Loucy (cell line): ENCODE data around the gene JPT2.

Source experiments
- H2AFZ ChIP-seq: fragments of 200-600 bp; sonication (generic); 2 replicates; pipeline ENCODE4 v1.6.0; 2016; ENCODE audit warnings: antibody characterized with exemption, mild to moderate bottlenecking, low read length, moderate library complexity
- H3F3A ChIP-seq: fragments of 200-600 bp; 2 replicates; pipeline ENCODE4 v1.6.0; 2016; ENCODE audit warnings: antibody characterized with exemption, low read depth, mild to moderate bottlenecking
- H3K27me3 ChIP-seq: fragments of 200-600 bp; sonication (generic); 2 replicates; pipeline ENCODE4 v1.6.1; 2014; ENCODE audit warnings: low read length, mild to moderate bottlenecking; ENCODE audit not compliant: insufficient read depth, poor library complexity, severe bottlenecking
- H3K36me3 ChIP-seq: fragments of 200-600 bp; sonication (generic); 2 replicates; pipeline ENCODE4 v1.6.1; 2016; ENCODE audit warnings: low read length; ENCODE audit not compliant: insufficient read depth
- H3K4me1 ChIP-seq: fragments of 200-600 bp; sonication (generic); 2 replicates; pipeline ENCODE4 v1.5.1; 2014; ENCODE audit warnings: low read length, mild to moderate bottlenecking; ENCODE audit not compliant: insufficient read depth, poor library complexity, severe bottlenecking
- H3K4me2 ChIP-seq: fragments of 200-600 bp; sonication (generic); 2 replicates; pipeline ENCODE4 v1.6.0; 2014; ENCODE audit warnings: antibody characterized with exemption, low read length, low read depth, mild to moderate bottlenecking; ENCODE audit not compliant: poor library complexity, severe bottlenecking
- H3K4me3 ChIP-seq: fragments of 200-600 bp; sonication (generic); 2 replicates; pipeline ENCODE4 v1.5.1; 2014; ENCODE audit warnings: low read length, mild to moderate bottlenecking, mixed read lengths; ENCODE audit not compliant: poor library complexity, severe bottlenecking
- H3K79me2 ChIP-seq: fragments of 200-600 bp; sonication (generic); 2 replicates; pipeline ENCODE4 v1.6.1; 2014; ENCODE audit warnings: low read length; ENCODE audit not compliant: insufficient read depth
- H3K9ac ChIP-seq: fragments of 200-600 bp; sonication (generic); 2 replicates; pipeline ENCODE4 v1.6.0; 2014; ENCODE audit warnings: mild to moderate bottlenecking, low read depth, low read length, moderate library complexity; ENCODE audit not compliant: poor library complexity, severe bottlenecking
- H3K9me2 ChIP-seq: fragments of 200-600 bp; sonication (generic); replicated peaks from 2 replicates; pipeline ENCODE4 v1.6.1; 2016; ENCODE audit warnings: low read depth, low read length, mixed read lengths
- H3K9me3 ChIP-seq: fragments of 200-600 bp; sonication (generic); 2 replicates; pipeline ENCODE4 v1.6.1; 2014; ENCODE audit warnings: mild to moderate bottlenecking, antibody characterized with exemption, low read length, low read depth; ENCODE audit not compliant: insufficient read depth
- H4K20me1 ChIP-seq: fragments of 200-600 bp; sonication (generic); 2 replicates; pipeline ENCODE4 v1.6.0; 2014; ENCODE audit warnings: antibody characterized with exemption, low read length, mild to moderate bottlenecking; ENCODE audit not compliant: insufficient read depth, poor library complexity, severe bottlenecking
- EZH2phosphoT487 ChIP-seq: fragments of 200-600 bp; IDR thresholded peaks from 2 replicates; pipeline ENCODE4 v1.6.1; 2018; ENCODE audit warnings: antibody characterized with exemption, mild to moderate bottlenecking, moderate library complexity, borderline replicate concordance
- TF ChIP-seq, protein P1 (sequence below): fragments of 200-600 bp; sonication (generic); conservative IDR thresholded peaks from 2 replicates; pipeline ENCODE4 v1.5.1; 2014; ENCODE audit warnings: mild to moderate bottlenecking, antibody characterized with exemption, low read length

JPT2 gene

DNA sequence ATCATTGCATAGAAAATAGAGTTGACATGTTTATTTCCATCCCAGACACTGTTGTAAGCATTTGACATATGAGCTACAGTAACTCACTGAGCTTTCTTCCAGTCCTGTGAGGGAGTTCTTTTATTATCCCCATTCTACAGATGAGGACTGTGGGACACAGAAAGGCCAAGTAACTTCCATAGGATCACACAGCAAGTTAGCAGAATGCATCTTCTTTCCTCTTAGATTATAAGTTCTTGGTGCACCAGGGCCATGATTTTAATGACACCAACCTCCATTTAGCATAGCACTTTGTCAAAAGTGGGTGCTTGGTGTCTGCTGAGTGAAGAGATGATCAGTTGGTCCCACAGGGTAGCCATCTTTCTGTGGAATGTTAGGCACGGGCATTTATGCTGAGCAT, 12.7 kb downstream of the JPT2 start:
- H3K9me3 ChIP-seq: no peaks in the 10 kb centered on the region
- H3K36me3 ChIP-seq: peaks cover 49% of the 10 kb centered on the region; the same call in 1 of the 2 replicates
- no peaks in the 10 kb centered on the region for H3K4me1 ChIP-seq
- H3K79me2 ChIP-seq: peaks cover 39% of the 10 kb centered on the region; the same call in 1 of the 2 replicates
- H3K4me3 ChIP-seq: no peak overlapping the region
- H4K20me1 ChIP-seq: peaks cover 2% of the 10 kb centered on the region
- no peaks in the 10 kb centered on the region for H3K9me2 ChIP-seq
- H3K27me3 ChIP-seq: no peaks in the 10 kb centered on the region
- no peaks in the 10 kb centered on the region for H3F3A ChIP-seq
- H2AFZ ChIP-seq: no peak overlapping the region
- TF ChIP-seq, protein P1, sequence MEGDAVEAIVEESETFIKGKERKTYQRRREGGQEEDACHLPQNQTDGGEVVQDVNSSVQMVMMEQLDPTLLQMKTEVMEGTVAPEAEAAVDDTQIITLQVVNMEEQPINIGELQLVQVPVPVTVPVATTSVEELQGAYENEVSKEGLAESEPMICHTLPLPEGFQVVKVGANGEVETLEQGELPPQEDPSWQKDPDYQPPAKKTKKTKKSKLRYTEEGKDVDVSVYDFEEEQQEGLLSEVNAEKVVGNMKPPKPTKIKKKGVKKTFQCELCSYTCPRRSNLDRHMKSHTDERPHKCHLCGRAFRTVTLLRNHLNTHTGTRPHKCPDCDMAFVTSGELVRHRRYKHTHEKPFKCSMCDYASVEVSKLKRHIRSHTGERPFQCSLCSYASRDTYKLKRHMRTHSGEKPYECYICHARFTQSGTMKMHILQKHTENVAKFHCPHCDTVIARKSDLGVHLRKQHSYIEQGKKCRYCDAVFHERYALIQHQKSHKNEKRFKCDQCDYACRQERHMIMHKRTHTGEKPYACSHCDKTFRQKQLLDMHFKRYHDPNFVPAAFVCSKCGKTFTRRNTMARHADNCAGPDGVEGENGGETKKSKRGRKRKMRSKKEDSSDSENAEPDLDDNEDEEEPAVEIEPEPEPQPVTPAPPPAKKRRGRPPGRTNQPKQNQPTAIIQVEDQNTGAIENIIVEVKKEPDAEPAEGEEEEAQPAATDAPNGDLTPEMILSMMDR: no peak
- TF ChIP-seq EZH2phosphoT487: no peak
- no peak overlapping the region for H3K9ac ChIP-seq
- no peak overlapping the region for H3K4me2 ChIP-seq

DNA sequence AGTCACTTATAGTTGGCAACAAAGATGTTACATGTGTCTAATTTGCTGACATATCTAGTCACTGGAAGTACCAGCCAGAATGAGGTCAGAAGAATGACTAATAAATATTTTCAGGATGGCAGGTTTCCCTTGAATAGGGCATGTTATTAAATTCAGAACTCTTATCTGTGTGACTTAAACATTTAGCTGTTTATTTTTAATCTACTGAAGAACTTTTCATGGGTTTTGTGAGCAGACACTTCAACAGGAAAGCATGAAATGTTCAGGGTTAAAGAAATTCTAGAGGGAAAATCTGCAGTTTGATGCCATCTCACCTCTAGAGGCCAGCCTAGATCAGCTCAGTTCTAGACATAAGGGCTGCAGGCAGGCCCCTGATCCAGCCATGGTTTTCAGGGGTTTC, 13.2 kb downstream of the JPT2 start:
- TF ChIP-seq, protein P1: no peak
- no peak for TF ChIP-seq EZH2phosphoT487
- peaks cover 2% of the 10 kb centered on the region for H4K20me1 ChIP-seq
- H3K4me3 ChIP-seq: no peak overlapping the region
- H3K9me3 ChIP-seq: no peaks in the 10 kb centered on the region
- peaks cover 49% of the 10 kb centered on the region; the same call in 1 of the 2 replicates for H3K36me3 ChIP-seq
- no peak overlapping the region for H2AFZ ChIP-seq
- H3K9ac ChIP-seq: no peak overlapping the region
- peaks cover 39% of the 10 kb centered on the region; the same call in 1 of the 2 replicates for H3K79me2 ChIP-seq
- H3K4me1 ChIP-seq: no peaks in the 10 kb centered on the region
- no peak overlapping the region for H3K4me2 ChIP-seq
- H3F3A ChIP-seq: no peaks in the 10 kb centered on the region
- no peaks in the 10 kb centered on the region for H3K9me2 ChIP-seq
- no peaks in the 10 kb centered on the region for H3K27me3 ChIP-seq

DNA sequence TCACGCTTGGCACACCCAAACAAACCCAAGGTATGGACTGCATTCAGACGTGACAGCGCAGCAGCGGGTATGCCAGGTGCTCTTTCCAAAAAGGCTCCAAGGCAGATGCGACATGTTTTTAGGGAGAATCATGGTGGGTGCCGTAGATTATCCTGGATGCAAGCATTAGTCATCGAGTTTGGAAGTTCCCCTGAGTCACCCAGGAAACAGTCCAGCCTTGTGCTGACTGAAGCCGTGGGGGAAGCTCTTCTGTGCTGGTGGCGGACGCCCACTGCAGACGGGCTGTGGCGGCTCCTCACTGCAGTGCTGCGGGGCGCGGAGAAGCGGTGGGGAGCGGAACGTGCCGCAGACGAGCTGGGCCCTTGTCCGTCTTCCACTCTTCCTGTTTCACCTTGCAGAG, 13.9 kb downstream of the JPT2 start:
- Histone ChIP-seq H3K79me2 (peaks cover 38% of the 10 kb centered on the region; the same call in 1 of the 2 replicates), H4K20me1 (peaks cover 2% of the 10 kb centered on the region), H3K4me3 (no peak overlapping the region), H3K9ac (no peak overlapping the region), H3K27me3 (no peaks in the 10 kb centered on the region), H3K4me1 (no peaks in the 10 kb centered on the region), H3K4me2 (no peak overlapping the region), H3K9me3 (no peaks in the 10 kb centered on the region), H3K9me2 (no peaks in the 10 kb centered on the region), H3F3A (no peaks in the 10 kb centered on the region), H2AFZ (no peak overlapping the region), H3K36me3 (peaks cover 53% of the 10 kb centered on the region; the same call in 1 of the 2 replicates)
- TF ChIP-seq, protein P1: no peak
- TF ChIP-seq EZH2phosphoT487: no peak
